H9 (cell line): ENCODE results near the gene ATP5MG. TPM values are rescaled to one million over a fixed set of nuclear protein-coding genes. Genes with fewer than 3 reads are reported as not detected.

Source experiments
- DNase-seq: peaks from one replicate; pipeline ENCODE4 v3.0.0-alpha.2; 2017
- H2AFZ ChIP-seq: one replicate; pipeline ENCODE4 v1.6.1; 2013; ENCODE audit warnings: mild to moderate bottlenecking, low read length, control low read depth, moderate library complexity
- H2AK5ac ChIP-seq: 2 replicates; pipeline ENCODE4 v1.6.1; 2013; ENCODE audit warnings: low read length, control low read depth, mixed read lengths; ENCODE audit not compliant: insufficient read length
- H2BK120ac ChIP-seq: one replicate; pipeline ENCODE4 v1.6.1; 2013; ENCODE audit warnings: low read depth, mild to moderate bottlenecking, low read length, control low read depth, inconsistent platforms; ENCODE audit not compliant: poor library complexity, severe bottlenecking
- H2BK12ac ChIP-seq: 2 replicates; pipeline ENCODE4 v1.6.1; 2013; ENCODE audit warnings: low read length, control low read depth, mixed read lengths, low read depth; ENCODE audit not compliant: insufficient read length
- H2BK15ac ChIP-seq: 2 replicates; pipeline ENCODE4 v1.6.1; 2013; ENCODE audit warnings: low read depth, low read length, control low read depth
- H2BK20ac ChIP-seq: one replicate; pipeline ENCODE4 v1.6.1; 2013; ENCODE audit warnings: low read depth, mild to moderate bottlenecking, low read length, control low read depth, inconsistent platforms; ENCODE audit not compliant: poor library complexity, severe bottlenecking
- H2BK5ac ChIP-seq: 2 replicates; pipeline ENCODE4 v1.6.1; 2013; ENCODE audit warnings: low read length, control low read depth, mixed read lengths; ENCODE audit not compliant: insufficient read length
- H3K14ac ChIP-seq: 2 replicates; pipeline ENCODE4 v1.6.1; 2013; ENCODE audit warnings: low read length, control low read depth; ENCODE audit not compliant: insufficient read depth
- H3K18ac ChIP-seq: 2 replicates; pipeline ENCODE4 v1.6.1; 2013; ENCODE audit warnings: low read depth, mild to moderate bottlenecking, mixed read lengths, low read length, control low read depth; ENCODE audit not compliant: insufficient read length
- H3K23ac ChIP-seq: 2 replicates; pipeline ENCODE4 v1.6.1; 2013; ENCODE audit warnings: low read length, control low read depth, mixed read lengths, low read depth; ENCODE audit not compliant: insufficient read length
- H3K23me2 ChIP-seq: 2 replicates; pipeline ENCODE4 v1.6.1; 2013; ENCODE audit warnings: low read depth, mild to moderate bottlenecking, mixed read lengths, low read length, control low read depth; ENCODE audit not compliant: insufficient read length, poor library complexity, severe bottlenecking
- H3K27ac ChIP-seq: 2 replicates; pipeline ENCODE4 v1.5.1; 2013; ENCODE audit warnings: low read length, control low read depth, mixed read lengths, low read depth; ENCODE audit not compliant: insufficient read length
- H3K27me3 ChIP-seq: 2 replicates; pipeline ENCODE4 v1.6.1; 2013; ENCODE audit warnings: low read length, control low read depth, inconsistent platforms; ENCODE audit not compliant: insufficient read depth
- H3K4ac ChIP-seq: 2 replicates; pipeline ENCODE4 v1.6.1; 2013; ENCODE audit warnings: low read depth, mild to moderate bottlenecking, control low read depth, inconsistent platforms, low read length, moderate library complexity
- H3K4me1 ChIP-seq: 2 replicates; pipeline ENCODE4 v1.6.1; 2013; ENCODE audit warnings: low read length, control low read depth, inconsistent platforms; ENCODE audit not compliant: insufficient read depth
- H3K4me2 ChIP-seq: 2 replicates; pipeline ENCODE4 v1.6.1; 2013; ENCODE audit warnings: low read length, control low read depth, mixed read lengths; ENCODE audit not compliant: insufficient read length, insufficient read depth
- H3K56ac ChIP-seq: 2 replicates; pipeline ENCODE4 v1.6.1; 2013; ENCODE audit warnings: low read depth, mild to moderate bottlenecking, mixed read lengths, low read length, control low read depth; ENCODE audit not compliant: insufficient read length
- H3K79me1 ChIP-seq: 2 replicates; pipeline ENCODE4 v1.6.1; 2013; ENCODE audit warnings: low read depth, mild to moderate bottlenecking, moderate library complexity, low read length, control low read depth, inconsistent platforms; ENCODE audit not compliant: insufficient read depth, poor library complexity, severe bottlenecking
- H3K79me2 ChIP-seq: 2 replicates; pipeline ENCODE4 v1.6.1; 2013; ENCODE audit warnings: low read length, control low read depth, inconsistent platforms; ENCODE audit not compliant: insufficient read depth
- H3K9ac ChIP-seq: 2 replicates; pipeline ENCODE4 v1.6.1; 2013; ENCODE audit warnings: low read length, control low read depth, mixed read lengths; ENCODE audit not compliant: insufficient read length; ENCODE audit errors: extremely low read depth
- H3K9me3 ChIP-seq: one replicate; pipeline ENCODE4 v1.6.1; 2013; ENCODE audit warnings: low read depth, low read length, inconsistent platforms; ENCODE audit not compliant: control insufficient read depth
- H3T11ph ChIP-seq: one replicate; pipeline ENCODE4 v1.6.1; 2013; ENCODE audit warnings: mild to moderate bottlenecking, low read length, control low read depth, inconsistent platforms
- H4K20me1 ChIP-seq: one replicate; pipeline ENCODE4 v1.6.1; 2013; ENCODE audit not compliant: control insufficient read depth, insufficient read length, insufficient read depth
- H4K5ac ChIP-seq: 2 replicates; pipeline ENCODE4 v1.6.1; 2013; ENCODE audit warnings: low read depth, mild to moderate bottlenecking, mixed read lengths, low read length, control low read depth; ENCODE audit not compliant: insufficient read length
- H4K8ac ChIP-seq: replicated peaks from 2 replicates; pipeline ENCODE4 v1.6.1; 2013; ENCODE audit warnings: low read length, control low read depth, mixed read lengths, low read depth; ENCODE audit not compliant: insufficient read length
- H4K91ac ChIP-seq: 2 replicates; pipeline ENCODE4 v1.6.1; 2013; ENCODE audit warnings: low read depth, mild to moderate bottlenecking, moderate library complexity, mixed read lengths, low read length, control low read depth; ENCODE audit not compliant: insufficient read length
- H3K27ac Mint-ChIP-seq, 3 experiments: 2 replicates in 2 of 3; 3 replicates in 1 of 3; pipeline ENCODE4 v1.8.0; 2020 to 2021; ENCODE audit warnings: mixed read lengths in 3 of 3, mild to moderate bottlenecking in 1 of 3, moderate library complexity in 1 of 3
- H3K27me3 Mint-ChIP-seq: 2 replicates; pipeline ENCODE4 v1.8.0; 2021; ENCODE audit warnings: low read depth, mild to moderate bottlenecking, moderate library complexity, mixed read lengths
- H3K36me3 Mint-ChIP-seq, 3 experiments: 2 replicates in 2 of 3; 3 replicates in 1 of 3; pipeline ENCODE4 v1.8.0; 2020 to 2021; ENCODE audit warnings: low read depth in 3 of 3, mixed read lengths in 3 of 3; ENCODE audit not compliant: insufficient read depth in 1 of 3
- H3K4me1 Mint-ChIP-seq, 2 experiments: 2 replicates each; pipeline ENCODE4 v1.8.0; 2020; ENCODE audit warnings: mixed read lengths in 2 of 2
- H3K4me3 Mint-ChIP-seq, 2 experiments: 2 replicates in 1 of 2; 3 replicates in 1 of 2; pipeline ENCODE4 v1.8.0; 2020 to 2021; ENCODE audit warnings: mild to moderate bottlenecking in 2 of 2, mixed read lengths in 2 of 2, moderate library complexity in 1 of 2
- H3K9me3 Mint-ChIP-seq, 2 experiments: 2 replicates in 1 of 2; 3 replicates in 1 of 2; pipeline ENCODE4 v1.8.0; 2020; ENCODE audit warnings: mild to moderate bottlenecking in 2 of 2, mixed read lengths in 2 of 2, moderate library complexity in 1 of 2
- WGBS: extraction: QIAGEN DNeasy Blood & Tissue Kit; methylation state at CpG from one replicate; pipeline ENCODE4 v1.1.7; 2013; ENCODE audit warnings: missing lambda C conversion rate, low lambda C conversion rate, mixed read lengths; ENCODE audit not compliant: insufficient read length; ENCODE audit errors: extremely low coverage; 5-methylcytosine and 5-hydroxymethylcytosine counted together
- total RNA-seq: library from RNA; stranded (reverse); gene quantifications from 2 replicates; pipeline ENCODE4 v1.2.1, GENCODE V29; 2021
- TF ChIP-seq, protein P1 (sequence below): fragments of 200-600 bp; sonication (generic); conservative IDR thresholded peaks from 3 replicates; pipeline ENCODE4 v1.8.0; 2021; ENCODE audit warnings: antibody characterized with exemption, mild to moderate bottlenecking

The ATP5MG gene
- total RNA-seq, 1 experiment from 2014 or later: 254 TPM

DNA sequence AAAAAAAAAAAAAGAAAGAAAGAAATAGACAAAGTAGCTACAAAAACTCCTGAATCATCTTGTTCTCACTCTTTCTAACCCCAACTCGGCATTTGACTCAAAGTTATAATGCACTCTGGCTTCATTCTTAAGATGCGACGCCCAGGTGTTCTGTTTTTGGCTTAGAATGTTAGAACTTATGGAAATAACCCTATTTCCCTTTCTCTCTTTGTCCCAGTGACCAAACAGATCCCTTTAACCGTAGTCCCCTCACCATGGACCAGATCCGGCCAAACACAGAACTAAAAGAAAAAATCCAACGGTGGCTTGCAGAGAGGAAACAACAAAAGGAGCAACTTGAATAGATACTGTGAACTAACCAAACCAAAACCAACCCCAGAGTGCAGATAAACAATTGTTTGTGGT is 5.3 kb upstream of the ATP5MG start:
- H2BK12ac ChIP-seq: no peak overlapping the region
- H3K79me1 ChIP-seq: no peaks in the 10 kb centered on the region
- WGBS: no CpG with 5 or more reads among the region's 6 CpGs
- Mint-ChIP-seq H3K4me1 (peaks cover 6% of the 10 kb centered on the region in 2 experiments), H3K4me3 (no peak overlapping the region), H3K36me3 (peaks cover 9 to 43% (median 31%) of the 10 kb centered on the region in 3 experiments; a peak in 6 of 7 replicates), H3K9me3 (no peaks in the 10 kb centered on the region), H3K27ac (no peak overlapping the region; a peak in 1 of 7 replicates), H3K27me3 (no peaks in the 10 kb centered on the region)
- no peaks in the 10 kb centered on the region for H3K9me3 ChIP-seq
- H3K18ac ChIP-seq: no peak overlapping the region
- no peak overlapping the region for H3K27ac ChIP-seq
- no peaks in the 10 kb centered on the region for H3K4me1 ChIP-seq
- no peak overlapping the region for H3K14ac ChIP-seq
- no peak overlapping the region for H4K91ac ChIP-seq
- TF ChIP-seq, protein P1, sequence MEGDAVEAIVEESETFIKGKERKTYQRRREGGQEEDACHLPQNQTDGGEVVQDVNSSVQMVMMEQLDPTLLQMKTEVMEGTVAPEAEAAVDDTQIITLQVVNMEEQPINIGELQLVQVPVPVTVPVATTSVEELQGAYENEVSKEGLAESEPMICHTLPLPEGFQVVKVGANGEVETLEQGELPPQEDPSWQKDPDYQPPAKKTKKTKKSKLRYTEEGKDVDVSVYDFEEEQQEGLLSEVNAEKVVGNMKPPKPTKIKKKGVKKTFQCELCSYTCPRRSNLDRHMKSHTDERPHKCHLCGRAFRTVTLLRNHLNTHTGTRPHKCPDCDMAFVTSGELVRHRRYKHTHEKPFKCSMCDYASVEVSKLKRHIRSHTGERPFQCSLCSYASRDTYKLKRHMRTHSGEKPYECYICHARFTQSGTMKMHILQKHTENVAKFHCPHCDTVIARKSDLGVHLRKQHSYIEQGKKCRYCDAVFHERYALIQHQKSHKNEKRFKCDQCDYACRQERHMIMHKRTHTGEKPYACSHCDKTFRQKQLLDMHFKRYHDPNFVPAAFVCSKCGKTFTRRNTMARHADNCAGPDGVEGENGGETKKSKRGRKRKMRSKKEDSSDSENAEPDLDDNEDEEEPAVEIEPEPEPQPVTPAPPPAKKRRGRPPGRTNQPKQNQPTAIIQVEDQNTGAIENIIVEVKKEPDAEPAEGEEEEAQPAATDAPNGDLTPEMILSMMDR: no peak
- H2BK5ac ChIP-seq: no peak overlapping the region
- no peak overlapping the region for H2BK20ac ChIP-seq
- H3K4me2 ChIP-seq: no peak overlapping the region
- H4K20me1 ChIP-seq: no peaks in the 10 kb centered on the region
- H2BK15ac ChIP-seq: no peak overlapping the region
- no peak overlapping the region for H2BK120ac ChIP-seq
- H4K8ac ChIP-seq: no peak overlapping the region
- DNase-seq: no peak
- H2AFZ ChIP-seq: no peak overlapping the region
- no peaks in the 10 kb centered on the region for H3K23me2 ChIP-seq
- no peak overlapping the region for H4K5ac ChIP-seq
- no peaks in the 10 kb centered on the region for H3K79me2 ChIP-seq
- H3T11ph ChIP-seq: no peak overlapping the region
- no peak overlapping the region for H3K56ac ChIP-seq
- no peak overlapping the region for H2AK5ac ChIP-seq
- no peak overlapping the region for H3K9ac ChIP-seq
- no peaks in the 10 kb centered on the region for H3K27me3 ChIP-seq
- H3K4ac ChIP-seq: no peak overlapping the region
- H3K23ac ChIP-seq: no peak overlapping the region
